Fibroblast of gingiva (primary cell): Measurements from ENCODE around the gene GPATCH2L.

Source experiments
- DNase-seq: peaks from one replicate; pipeline ENCODE4 v3.0.0-alpha.2; 2011; ENCODE audit warnings: low read depth

Gene GPATCH2L

GRCh38 chr14:76136476-76137110 is 15.1 kb upstream of the GPATCH2L start:
- DNase-seq: no peak

GRCh38 chr14:76138119-76138757 is 13.5 kb upstream of the GPATCH2L start:
- no peak for DNase-seq

- DNase-seq: no peak
These were observed 12.7 kb upstream of the GPATCH2L start for GRCh38 chr14:76138758-76139723.

DNA sequence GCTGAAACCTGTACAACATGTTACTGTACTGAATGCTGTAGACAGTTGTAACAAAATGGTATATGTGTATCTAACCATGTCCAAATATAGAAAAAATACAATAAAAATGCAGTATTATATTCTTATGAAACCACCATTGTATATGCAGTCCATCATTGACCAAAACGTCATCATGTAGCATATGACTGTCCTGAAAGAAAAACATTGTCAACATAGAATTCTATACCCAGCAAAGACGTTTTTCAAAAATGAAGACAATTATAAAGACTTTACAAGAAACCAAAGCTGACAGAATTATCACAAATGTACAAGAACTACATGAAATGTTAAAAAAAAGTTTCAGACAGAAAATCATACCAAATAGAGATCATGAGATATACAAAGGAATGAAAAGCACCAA is 8.1 kb upstream of the GPATCH2L start:
- DNase-seq: no peak

DNA sequence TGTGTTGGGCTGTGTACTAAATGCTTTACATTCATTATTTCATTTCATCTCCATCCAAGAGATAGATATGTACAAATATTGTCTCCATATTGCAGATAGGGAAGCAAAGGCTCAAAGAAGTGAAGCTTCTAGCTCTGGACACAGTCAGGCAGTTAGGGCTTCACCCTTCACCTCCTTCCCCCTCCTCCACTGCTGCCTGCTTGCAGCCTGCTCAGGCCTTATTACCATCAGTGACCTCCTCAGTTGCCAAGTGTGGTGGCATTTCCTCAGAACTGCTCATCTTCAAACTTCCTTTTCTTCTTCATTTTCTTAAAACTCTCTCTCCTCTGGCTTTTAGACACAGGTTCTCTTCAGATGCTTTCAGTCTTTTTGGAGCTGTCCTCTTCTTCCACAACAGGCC is 4.7 kb upstream of the GPATCH2L start:
- DNase-seq: no peak

DNA sequence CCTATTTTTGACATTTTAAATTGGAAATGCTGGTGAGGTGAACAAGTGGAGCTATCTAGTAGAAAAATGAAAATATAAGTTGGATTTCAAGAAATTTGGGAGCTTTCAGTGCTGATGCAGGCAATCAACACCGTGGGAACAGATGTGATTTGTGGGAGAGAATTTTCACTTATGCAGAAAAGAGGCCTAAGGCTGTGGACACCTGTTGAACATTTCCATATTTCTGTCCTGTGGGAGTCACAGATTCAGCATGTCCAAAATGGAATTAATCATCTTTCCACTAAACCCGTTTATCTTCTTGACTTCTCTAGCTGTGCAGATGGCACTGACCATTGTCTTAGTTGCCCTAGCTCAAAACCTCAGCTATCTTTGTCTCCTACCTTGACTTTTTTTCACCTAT is 2.5 kb upstream of the GPATCH2L start:
- no peak for DNase-seq

DNA sequence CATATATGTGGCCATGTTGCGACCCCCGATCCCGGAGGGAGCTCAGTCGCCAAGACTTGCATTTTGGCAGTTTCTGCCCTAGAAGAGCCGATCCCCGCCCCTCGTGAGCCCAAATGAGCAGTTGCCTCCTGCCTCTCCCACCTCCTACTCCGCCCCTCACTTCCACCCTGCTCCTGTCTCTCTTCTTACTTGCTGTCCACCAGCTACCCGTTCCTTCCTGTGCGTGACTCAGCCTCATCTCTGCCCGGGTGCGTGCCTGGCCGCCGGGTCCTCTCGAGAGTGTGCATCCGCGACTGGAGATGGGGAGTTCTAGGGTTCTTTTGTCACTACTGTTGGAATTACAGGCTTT is 585 bp downstream of the GPATCH2L start:
- peak; percentile 84 for DNase-seq

- no peak for DNase-seq
These were observed 2.2 kb downstream of the GPATCH2L start for GRCh38 chr14:76153919-76154318.

DNA sequence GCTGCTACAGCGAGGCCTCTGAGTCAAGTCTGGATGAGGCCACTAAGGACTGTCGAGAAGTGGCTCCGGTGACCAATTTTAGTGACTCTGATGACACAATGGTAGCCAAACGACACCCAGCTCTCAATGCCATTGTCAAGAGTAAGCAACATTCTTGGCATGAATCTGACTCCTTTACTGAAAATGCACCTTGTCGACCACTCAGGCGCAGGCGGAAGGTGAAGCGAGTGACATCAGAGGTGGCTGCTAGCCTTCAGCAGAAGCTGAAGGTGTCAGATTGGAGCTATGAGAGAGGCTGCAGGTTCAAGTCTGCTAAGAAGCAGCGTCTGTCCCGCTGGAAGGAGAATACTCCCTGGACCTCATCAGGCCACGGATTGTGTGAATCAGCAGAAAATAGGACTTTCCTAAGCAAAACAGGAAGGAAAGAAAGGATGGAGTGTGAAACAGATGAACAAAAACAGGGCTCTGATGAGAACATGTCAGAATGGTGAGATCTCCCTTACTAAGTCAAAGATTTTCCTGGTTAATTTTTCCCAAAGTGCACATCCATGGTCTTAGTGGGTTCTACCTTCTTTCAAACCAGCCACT is 2.9 kb downstream of the GPATCH2L start:
- DNase-seq: no peak

DNA sequence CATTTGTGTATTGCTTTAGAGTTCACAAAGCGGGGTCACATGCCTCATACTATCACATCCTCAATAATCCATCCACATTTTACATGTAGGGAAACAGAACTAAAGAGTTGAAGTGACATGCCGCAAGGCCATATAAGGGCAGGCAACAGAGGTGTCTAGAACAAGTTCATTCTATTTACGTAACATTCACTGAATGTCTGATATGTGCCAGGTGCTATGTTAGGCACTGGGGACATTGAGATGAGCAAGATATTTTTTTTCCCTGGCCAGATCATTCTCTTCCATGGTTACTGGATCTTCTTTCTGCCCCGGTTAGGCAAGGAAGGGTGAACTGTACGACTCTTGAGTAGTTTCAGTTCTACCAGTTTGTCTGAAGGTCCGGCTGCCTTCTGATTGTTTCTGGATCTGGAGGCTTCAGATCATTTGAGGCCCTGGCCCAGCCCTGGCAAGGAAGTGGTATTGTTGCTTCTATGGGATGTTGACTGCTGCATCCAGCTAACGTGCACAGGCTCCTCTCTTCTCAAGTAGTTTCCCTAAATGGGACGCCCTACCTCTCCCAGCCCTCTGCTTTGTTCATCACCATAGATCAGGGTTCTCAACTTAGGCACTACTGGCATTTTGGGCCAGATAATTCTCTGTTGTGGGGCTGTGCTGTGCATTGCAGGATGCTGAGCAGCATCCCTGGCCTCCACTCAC is 12.1 kb downstream of the GPATCH2L start:
- DNase-seq: no peak

DNA sequence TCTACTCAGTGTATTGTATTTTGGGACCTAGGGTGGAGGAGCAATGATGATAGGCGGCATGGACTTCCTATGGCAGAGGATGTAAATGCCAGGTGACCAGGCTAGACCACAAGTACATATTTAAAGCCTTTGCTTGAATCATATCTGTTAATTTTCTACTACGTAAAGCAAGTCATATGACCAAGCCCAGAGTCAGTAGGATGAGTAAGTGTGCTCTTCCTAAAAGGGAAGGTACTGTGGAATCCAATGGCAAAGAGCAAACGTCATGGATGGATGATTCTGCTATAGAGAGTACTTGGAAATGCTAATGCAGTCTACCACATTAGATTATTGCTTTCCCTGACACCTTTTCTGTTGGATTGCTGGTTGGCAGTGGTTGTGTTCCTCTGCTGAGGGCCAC is 16.8 kb downstream of the GPATCH2L start:
- no peak for DNase-seq

GRCh38 chr14:76169776-76170175 is 18.1 kb downstream of the GPATCH2L start:
- no peak for DNase-seq

DNA sequence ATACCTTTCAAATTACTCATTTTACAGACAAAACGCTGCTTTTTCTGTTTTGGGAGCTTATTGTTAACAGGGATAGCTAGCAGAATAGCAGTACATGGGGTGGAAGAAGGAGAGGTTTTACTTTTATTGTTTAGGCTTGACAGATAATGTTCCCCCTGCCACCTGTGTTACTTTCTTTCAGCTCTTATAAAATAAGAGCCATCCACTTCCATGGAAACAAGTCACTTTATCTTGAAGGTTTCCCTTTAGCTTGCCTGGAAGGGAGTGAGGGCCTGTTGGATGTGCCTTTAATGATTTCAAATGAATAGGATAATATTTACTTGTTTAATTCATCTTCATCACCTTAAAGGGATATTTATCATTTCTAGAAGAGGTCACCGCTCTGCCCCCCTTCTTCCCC is 23.3 kb downstream of the GPATCH2L start:
- no peak for DNase-seq

DNA sequence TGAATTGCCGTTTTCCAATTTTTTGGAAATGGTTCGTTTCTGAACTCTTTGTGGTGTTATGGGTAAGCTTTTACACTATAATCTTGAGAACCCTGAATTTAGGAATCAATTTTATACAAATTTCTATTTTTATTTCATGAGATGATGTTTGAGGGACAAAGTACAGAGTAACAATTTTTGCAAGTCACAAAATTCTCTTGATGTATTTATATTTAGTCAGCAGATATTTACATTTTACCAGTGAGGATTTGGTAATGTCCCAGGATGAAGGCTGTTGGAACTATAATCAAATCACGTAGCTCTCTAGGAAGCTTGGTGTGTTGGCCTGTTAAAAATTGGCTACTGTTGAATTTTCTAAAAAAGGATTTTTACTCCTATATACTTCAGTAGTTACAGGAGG is 24.2 kb downstream of the GPATCH2L start:
- no peak for DNase-seq

GRCh38 chr14:76181546-76181945 is 29.8 kb downstream of the GPATCH2L start:
- no peak for DNase-seq

DNA sequence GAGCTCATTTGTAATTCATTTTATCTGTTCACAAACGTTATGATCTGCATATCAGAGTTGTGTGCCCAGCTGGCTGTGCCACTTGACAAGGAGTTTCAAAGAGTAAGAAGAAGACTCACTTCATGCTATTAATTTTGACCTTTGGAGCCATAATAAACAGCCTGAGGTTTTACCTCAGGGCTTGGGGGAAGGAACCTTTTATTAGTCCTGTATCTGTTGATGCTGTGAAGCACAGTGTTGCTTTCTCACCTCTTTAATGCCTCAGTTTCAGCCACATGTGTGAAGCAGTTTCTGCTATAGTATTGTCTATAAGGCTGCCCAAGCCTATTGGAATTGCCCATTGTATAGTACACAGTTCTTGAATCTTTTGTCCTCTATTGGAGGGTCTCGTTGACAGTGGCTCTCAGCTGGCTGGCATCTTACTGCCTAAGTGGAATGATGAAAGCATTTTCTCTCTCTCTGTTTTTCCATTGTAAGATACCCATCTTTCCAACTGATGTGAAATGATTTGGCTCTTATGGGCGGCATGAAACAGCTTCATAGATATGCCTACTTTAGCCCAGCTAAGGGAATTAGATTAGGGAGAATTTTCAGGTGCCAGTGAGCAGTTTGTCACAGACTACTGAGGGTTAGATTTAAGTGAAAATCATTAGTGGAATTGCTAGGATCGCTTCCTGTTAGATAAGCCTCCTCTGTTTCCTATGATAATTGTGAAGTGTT is 34.7 kb downstream of the GPATCH2L start:
- no peak for DNase-seq

DNA sequence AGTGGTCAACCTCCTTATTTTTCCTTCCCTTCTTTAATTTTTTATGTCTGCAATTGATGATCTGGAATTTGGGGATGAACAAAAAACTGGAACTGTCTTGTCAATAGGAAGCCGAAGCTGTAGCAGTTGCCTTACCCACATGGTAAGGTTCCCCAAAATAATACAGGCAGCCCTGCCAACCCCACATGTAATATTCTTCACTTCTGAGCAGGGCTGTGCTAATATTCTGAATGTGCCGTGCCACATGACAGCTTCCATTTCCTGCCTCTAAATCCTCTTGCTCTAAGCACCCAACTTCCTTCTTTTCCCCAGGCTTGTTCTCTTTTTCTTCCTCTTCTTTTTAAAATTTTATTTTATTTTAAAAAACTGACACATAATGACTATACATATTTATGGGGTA is 39.6 kb downstream of the GPATCH2L start:
- no peak for DNase-seq

DNA sequence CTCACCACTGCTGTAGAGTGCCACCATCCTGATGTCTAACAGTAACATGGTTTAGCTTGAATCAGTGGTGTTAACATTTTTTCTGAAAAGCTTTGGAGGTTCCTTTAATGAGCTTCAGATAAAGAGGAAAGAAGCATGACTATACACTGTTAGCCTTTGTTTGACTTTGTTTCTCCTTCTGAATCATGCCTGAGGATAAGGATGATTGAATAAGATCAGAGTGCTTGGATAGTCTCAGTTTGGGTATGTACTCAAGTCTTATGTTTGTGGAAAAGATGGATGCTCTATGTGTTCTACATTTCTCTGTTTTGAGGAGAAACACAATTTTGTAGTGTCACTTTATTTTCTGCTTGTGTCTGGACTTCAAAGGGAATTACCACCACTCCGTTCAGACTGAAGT is 42.0 kb downstream of the GPATCH2L start:
- no peak for DNase-seq

GRCh38 chr14:76194327-76194726 is 42.6 kb downstream of the GPATCH2L start:
- no peak for DNase-seq

- no peak for DNase-seq
These were observed 43.3 kb downstream of the GPATCH2L start for GRCh38 chr14:76195003-76195402.

GRCh38 chr14:76196980-76197695 is 45.4 kb downstream of the GPATCH2L start:
- DNase-seq: no peak
